C4-2B (cell line): ENCODE data around the gene NPM1.

ENCODE experiments used
- CTCF ChIP-seq: fragments of 450-650 bp; conservative IDR thresholded peaks from 2 replicates; pipeline ENCODE4 v1.5.1; 2017; ENCODE audit warnings: mild to moderate bottlenecking
- ZFX ChIP-seq: fragments of 450-650 bp; IDR thresholded peaks from 2 replicates; pipeline ENCODE4 v1.6.1; 2017

- no peak for TF ChIP-seq CTCF
- TF ChIP-seq ZFX, result no peak
Measured at GRCh38 chr5:171420431-171421241, 33.0 kb downstream of the NPM1 start.
